Mucosa of rectum (tissue), 2 donors: ENCODE data around the gene SVIP.
A peak's percentile ranks its signal among the peaks of the same experiment; 100 is the strongest.

Experiments
- H3K27ac ChIP-seq, 2 donors: one replicate each; pipeline ENCODE4 v1.7.0; 2013; ENCODE audit warnings: inconsistent platforms in 2 of 2, low read depth in 2 of 2, low read length in 2 of 2
- H3K27me3 ChIP-seq, 2 donors: one replicate each; pipeline ENCODE4 v1.7.0; 2013; ENCODE audit warnings: low read length in 2 of 2; ENCODE audit not compliant: control insufficient read depth in 2 of 2, insufficient read depth in 2 of 2
- H3K36me3 ChIP-seq, 2 donors: one replicate each; pipeline ENCODE4 v1.7.0; 2013; ENCODE audit warnings: low read length in 2 of 2; ENCODE audit not compliant: control insufficient read depth in 2 of 2, insufficient read depth in 2 of 2
- H3K4me1 ChIP-seq, 2 donors: one replicate each; pipeline ENCODE4 v1.7.0; 2013; ENCODE audit warnings: low read length in 2 of 2, mild to moderate bottlenecking in 1 of 2; ENCODE audit not compliant: control insufficient read depth in 2 of 2, insufficient read depth in 2 of 2
- H3K4me3 ChIP-seq, 2 donors: one replicate each; pipeline ENCODE4 v1.7.0; 2013; ENCODE audit warnings: low read length in 2 of 2
- H3K9ac ChIP-seq, 2 donors: one replicate each; pipeline ENCODE4 v1.7.0; 2013; ENCODE audit warnings: low read length in 2 of 2, low read depth in 1 of 2, mild to moderate bottlenecking in 1 of 2
- H3K9me3 ChIP-seq, 2 donors: one replicate each; pipeline ENCODE4 v1.7.0; 2013; ENCODE audit warnings: low read length in 2 of 2; ENCODE audit not compliant: control insufficient read depth in 2 of 2
- donor health status: healthy.
- donor health status: Normal muscosa, but diverticular disease.

Gene SVIP

GRCh38 chr11:22830082-22830414, 447 bp upstream of the SVIP start:
- no peaks in the 10 kb centered on the region for H3K27me3 ChIP-seq
- H3K9ac ChIP-seq = peak overlapping the region; percentile 8 to 41
- peaks cover under 1 to 3% of the 10 kb centered on the region in 2 donors for H3K36me3 ChIP-seq
- peaks cover 0 to 5% of the 10 kb centered on the region in 2 donors for H3K4me1 ChIP-seq
- peak overlapping the region; percentile 33 to 70 for H3K4me3 ChIP-seq
- peak overlapping the region; percentile 35 to 84 for H3K27ac ChIP-seq
- no peaks in the 10 kb centered on the region for H3K9me3 ChIP-seq

- no peaks in the 10 kb centered on the region for H3K9me3 ChIP-seq
- no peaks in the 10 kb centered on the region for H3K27me3 ChIP-seq
- H3K4me1 ChIP-seq = peaks cover 0 to 5% of the 10 kb centered on the region in 2 donors
- H3K36me3 ChIP-seq = peaks cover 4 to 6% of the 10 kb centered on the region in 2 donors
- H3K27ac ChIP-seq = no peak overlapping the region
- no peak overlapping the region for H3K9ac ChIP-seq
- peak overlapping the region in 1 of 2 donors; percentile 84 for H3K4me3 ChIP-seq
These were observed 1.2 kb downstream of the SVIP start for GRCh38 chr11:22828373-22828772.

- peaks cover 7 to 8% of the 10 kb centered on the region in 2 donors for H3K36me3 ChIP-seq
- no peak overlapping the region for H3K27ac ChIP-seq
- H3K4me1 ChIP-seq = no peaks in the 10 kb centered on the region
- no peaks in the 10 kb centered on the region for H3K27me3 ChIP-seq
- H3K9ac ChIP-seq = no peak overlapping the region
- no peak overlapping the region for H3K4me3 ChIP-seq
- no peaks in the 10 kb centered on the region for H3K9me3 ChIP-seq
These were observed 7.4 kb downstream of the SVIP start for GRCh38 chr11:22822203-22822602.

- Histone ChIP-seq H3K9ac (no peak overlapping the region), H3K9me3 (peaks cover 0 to 3% of the 10 kb centered on the region in 2 donors), H3K27me3 (no peaks in the 10 kb centered on the region), H3K27ac (no peak overlapping the region), H3K4me3 (no peak overlapping the region), H3K4me1 (no peaks in the 10 kb centered on the region), H3K36me3 (no peaks in the 10 kb centered on the region)
These were observed 19.7 kb downstream of the SVIP start for GRCh38 chr11:22809893-22810292.

- no peak overlapping the region for H3K27ac ChIP-seq
- H3K4me1 ChIP-seq = no peaks in the 10 kb centered on the region
- no peak overlapping the region for H3K9ac ChIP-seq
- H3K27me3 ChIP-seq = no peaks in the 10 kb centered on the region
- peaks cover 0 to 3% of the 10 kb centered on the region in 2 donors for H3K9me3 ChIP-seq
- H3K4me3 ChIP-seq = no peak overlapping the region
- H3K36me3 ChIP-seq = no peaks in the 10 kb centered on the region
These were observed 20.9 kb downstream of the SVIP start for GRCh38 chr11:22808571-22809197.

GRCh38 chr11:22807855-22808570, 21.6 kb downstream of the SVIP start:
- H3K9ac ChIP-seq = no peak overlapping the region
- H3K4me1 ChIP-seq = no peaks in the 10 kb centered on the region
- no peaks in the 10 kb centered on the region for H3K27me3 ChIP-seq
- H3K9me3 ChIP-seq = peaks cover 0 to 3% of the 10 kb centered on the region in 2 donors
- H3K4me3 ChIP-seq = no peak overlapping the region
- H3K27ac ChIP-seq = no peak overlapping the region
- H3K36me3 ChIP-seq = no peaks in the 10 kb centered on the region

GRCh38 chr11:22807391-22807790, 22.2 kb downstream of the SVIP start:
- Histone ChIP-seq H3K4me3 (no peak overlapping the region), H3K27me3 (no peaks in the 10 kb centered on the region), H3K27ac (no peak overlapping the region), H3K9ac (no peak overlapping the region), H3K36me3 (no peaks in the 10 kb centered on the region), H3K4me1 (no peaks in the 10 kb centered on the region), H3K9me3 (peaks cover 0 to 3% of the 10 kb centered on the region in 2 donors)

- Histone ChIP-seq H3K4me1 (no peaks in the 10 kb centered on the region), H3K36me3 (no peaks in the 10 kb centered on the region), H3K9ac (no peak overlapping the region), H3K4me3 (no peak overlapping the region), H3K9me3 (no peaks in the 10 kb centered on the region), H3K27ac (no peak overlapping the region), H3K27me3 (no peaks in the 10 kb centered on the region)
These were observed 26.7 kb downstream of the SVIP start for GRCh38 chr11:22802861-22803260.

- H3K36me3 ChIP-seq = no peaks in the 10 kb centered on the region
- no peak overlapping the region for H3K9ac ChIP-seq
- no peaks in the 10 kb centered on the region for H3K9me3 ChIP-seq
- H3K4me1 ChIP-seq = no peaks in the 10 kb centered on the region
- no peak overlapping the region for H3K27ac ChIP-seq
- H3K27me3 ChIP-seq = no peaks in the 10 kb centered on the region
- H3K4me3 ChIP-seq = no peak overlapping the region
These were observed 29.1 kb downstream of the SVIP start for GRCh38 chr11:22800482-22800881.

- Histone ChIP-seq H3K36me3 (no peaks in the 10 kb centered on the region), H3K27me3 (no peaks in the 10 kb centered on the region), H3K27ac (no peak overlapping the region), H3K9ac (no peak overlapping the region), H3K4me3 (no peak overlapping the region), H3K4me1 (no peaks in the 10 kb centered on the region), H3K9me3 (no peaks in the 10 kb centered on the region)
These were observed 30.7 kb downstream of the SVIP start for GRCh38 chr11:22798901-22799300.
